K562 (cell line): Measurements from ENCODE around the gene KNTC1. TPM values are rescaled to one million over a fixed set of nuclear protein-coding genes. Genes with fewer than 3 reads are reported as not detected.
A peak's percentile ranks its signal among the peaks of the same experiment; 100 is the strongest.

Experiments
- BMI1 ChIP-seq: fragments of 150-350 bp; IDR thresholded peaks from 2 replicates; pipeline ENCODE4 v1.6.1; 2014; ENCODE audit warnings: low read length
- DDX20 ChIP-seq: fragments of 450-650 bp; IDR thresholded peaks from 2 replicates; pipeline ENCODE4 v1.6.1; 2016; ENCODE audit warnings: missing genetic modification characterization, low read depth, mild to moderate bottlenecking, missing compliant biosample characterization, moderate library complexity
- HMG20A ChIP-seq: fragments of 450-650 bp; formaldehyde crosslinking; conservative IDR thresholded peaks from 2 replicates; pipeline ENCODE4 v1.4.0; 2020; ENCODE audit warnings: mild to moderate bottlenecking, mixed read lengths
- POU5F1 ChIP-seq: fragments of 150-350 bp; IDR thresholded peaks from 2 replicates; pipeline ENCODE4 v1.6.1; 2014; ENCODE audit warnings: borderline replicate concordance, low read length, low read depth, mild to moderate bottlenecking; ENCODE audit not compliant: partially characterized antibody
- RERE ChIP-seq: sonication (generic); formaldehyde crosslinking; IDR thresholded peaks from 2 replicates; pipeline ENCODE4 v1.8.0; 2023; ENCODE audit warnings: missing genetic modification reagents, mild to moderate bottlenecking, borderline replicate concordance
- SAFB2 ChIP-seq: fragments of 200-400 bp; formaldehyde crosslinking; IDR thresholded peaks from 2 replicates; pipeline ENCODE4 v1.6.1; 2018; ENCODE audit warnings: borderline replicate concordance, low read length, low read depth, moderate library complexity; ENCODE audit not compliant: severe bottlenecking
- SIN3A ChIP-seq, 2 experiments: fragments of 150-350 bp in 1 of 2; IDR thresholded peaks; 2 replicates each; pipeline ENCODE4 v1.6.1; 2011 to 2016; ENCODE audit warnings: borderline replicate concordance in 2 of 2, low read depth in 2 of 2, low read length in 2 of 2, mild to moderate bottlenecking in 2 of 2, moderate library complexity in 2 of 2; ENCODE audit not compliant: control insufficient read depth in 1 of 2
- STAT5B ChIP-seq: fragments of 250-450 bp; sonication (Bioruptor Pico); IDR thresholded peaks from 2 replicates; pipeline ENCODE4 v1.8.0; 2021; ENCODE audit warnings: mild to moderate bottlenecking, inconsistent platforms
- TCF3 ChIP-seq: sonication (generic); formaldehyde crosslinking; IDR thresholded peaks from 2 replicates; pipeline ENCODE4 v1.4.0; 2020; ENCODE audit warnings: mild to moderate bottlenecking, missing genetic modification reagents
- THRAP3 ChIP-seq: fragments of 450-650 bp; IDR thresholded peaks from 2 replicates; pipeline ENCODE4 v1.6.1; 2016; ENCODE audit warnings: mild to moderate bottlenecking, inconsistent platforms, borderline replicate concordance
- TRIM24 ChIP-seq, 2 experiments: fragments of 450-650 bp; IDR thresholded peaks; 2 replicates each; pipeline ENCODE4 v1.6.1; 2016
- ZNF512 ChIP-seq: IDR thresholded peaks from 2 replicates; pipeline ENCODE4 v1.6.1; 2016; ENCODE audit warnings: missing genetic modification characterization, missing compliant biosample characterization
- polyA plus RNA-seq, 8 experiments: library from polyadenylated mRNA; depleted of rRNA in 4 of 8; stranded (reverse) in 5 of 8; unstranded in 3 of 8; fragments of >200 nt; fragmentation: Nextera tagmentation in 2 of 8; fragmentation: Illumina TruSeq in 1 of 8; extraction: Ambion mirVana in 2 of 8; extraction: Trizol in 1 of 8; gene quantifications; 2 replicates each; pipeline versions ENCODE4 v1.2.1 to v1.2.3, GENCODE V29; 2011 to 2014; ENCODE audit warnings: inconsistent platforms in 1 of 8, missing spikeins in 1 of 8
- total RNA-seq, 7 experiments: library from RNA; depleted of rRNA in 6 of 7; stranded (reverse); fragments of >200 nt in 6 of 7; fragmentation: Illumina TruSeq in 2 of 7; extraction: Trizol in 2 of 7; gene quantifications; 2 replicates each; pipeline versions ENCODE4 v1.2.1 to v1.2.3, GENCODE V29; 2011 to 2021; ENCODE audit warnings: low replicate concordance in 1 of 7
- TF ChIP-seq, protein P1 (sequence below): sonication (generic); formaldehyde crosslinking; IDR thresholded peaks from 2 replicates; pipeline ENCODE4 v1.8.0; 2023; ENCODE audit warnings: mild to moderate bottlenecking, missing genetic modification reagents

The KNTC1 gene
- total and polyA plus RNA-seq, 9 of the 15 experiments (the other 6 are each of a cell fraction or from before 2014, with no cell fraction given): 38.9 to 135 (median 99.6) TPM

- TF ChIP-seq ZNF512 (tag) (no peak), THRAP3 (no peak), STAT5B (CRISPR knock-in tag) (no peak), SAFB2 (no peak), SIN3A (IDR thresholded peaks at IDR 0.05; ENCODE audit: borderline replicate concordance in 2 of 2, control insufficient read depth in 1 of 2, low read depth in 2 of 2, low read length in 2 of 2) (peak; percentile 89 to 94), TCF3 (CRISPR knock-in tag) (no peak), POU5F1 (peak; percentile 95), DDX20 (tag) (no peak), RERE (CRISPR knock-in tag) (no peak), HMG20A (no peak), TRIM24 (IDR thresholded peaks at IDR 0.05) (no peak), BMI1 (peak; percentile 71; the same call in 1 of the 2 replicates)
- TF ChIP-seq, protein P1, sequence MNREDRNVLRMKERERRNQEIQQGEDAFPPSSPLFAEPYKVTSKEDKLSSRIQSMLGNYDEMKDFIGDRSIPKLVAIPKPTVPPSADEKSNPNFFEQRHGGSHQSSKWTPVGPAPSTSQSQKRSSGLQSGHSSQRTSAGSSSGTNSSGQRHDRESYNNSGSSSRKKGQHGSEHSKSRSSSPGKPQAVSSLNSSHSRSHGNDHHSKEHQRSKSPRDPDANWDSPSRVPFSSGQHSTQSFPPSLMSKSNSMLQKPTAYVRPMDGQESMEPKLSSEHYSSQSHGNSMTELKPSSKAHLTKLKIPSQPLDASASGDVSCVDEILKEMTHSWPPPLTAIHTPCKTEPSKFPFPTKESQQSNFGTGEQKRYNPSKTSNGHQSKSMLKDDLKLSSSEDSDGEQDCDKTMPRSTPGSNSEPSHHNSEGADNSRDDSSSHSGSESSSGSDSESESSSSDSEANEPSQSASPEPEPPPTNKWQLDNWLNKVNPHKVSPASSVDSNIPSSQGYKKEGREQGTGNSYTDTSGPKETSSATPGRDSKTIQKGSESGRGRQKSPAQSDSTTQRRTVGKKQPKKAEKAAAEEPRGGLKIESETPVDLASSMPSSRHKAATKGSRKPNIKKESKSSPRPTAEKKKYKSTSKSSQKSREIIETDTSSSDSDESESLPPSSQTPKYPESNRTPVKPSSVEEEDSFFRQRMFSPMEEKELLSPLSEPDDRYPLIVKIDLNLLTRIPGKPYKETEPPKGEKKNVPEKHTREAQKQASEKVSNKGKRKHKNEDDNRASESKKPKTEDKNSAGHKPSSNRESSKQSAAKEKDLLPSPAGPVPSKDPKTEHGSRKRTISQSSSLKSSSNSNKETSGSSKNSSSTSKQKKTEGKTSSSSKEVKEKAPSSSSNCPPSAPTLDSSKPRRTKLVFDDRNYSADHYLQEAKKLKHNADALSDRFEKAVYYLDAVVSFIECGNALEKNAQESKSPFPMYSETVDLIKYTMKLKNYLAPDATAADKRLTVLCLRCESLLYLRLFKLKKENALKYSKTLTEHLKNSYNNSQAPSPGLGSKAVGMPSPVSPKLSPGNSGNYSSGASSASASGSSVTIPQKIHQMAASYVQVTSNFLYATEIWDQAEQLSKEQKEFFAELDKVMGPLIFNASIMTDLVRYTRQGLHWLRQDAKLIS (CRISPR knock-in tag): peak; percentile 97
Observed at GRCh38 chr12:122526683-122527477, at the start of gene KNTC1, which contains the start of gene RSRC2 (continued).
